ENCODE data around the gene CIRBP. TPM values are rescaled to one million over a fixed set of nuclear protein-coding genes. Genes with fewer than 3 reads are reported as not detected.

Gene CIRBP
- total RNA-seq, 1 donor from 2014 or later, result 184 TPM

- no peak overlapping the region for H2AFZ ChIP-seq (ENCODE audit: low read depth, low read length)
- no peak for FAIRE-seq
- H3K9me3 Mint-ChIP-seq (ENCODE audit: unreplicated experiment), result no peaks in the 10 kb centered on the region
These were observed 4.1 kb upstream of the CIRBP start for GRCh38 chr19:1264801-1265614.

GRCh38 chr19:1265615-1266128 lies 3.5 kb upstream of the CIRBP start:
- Histone ChIP-seq H3K27me3 (ENCODE audit: insufficient read depth, low read length) (no peaks in the 10 kb centered on the region), H3K27ac (ENCODE audit: low read depth, low read length) (peak overlapping the region; percentile 75), H4K20me1 (ENCODE audit: insufficient read depth, low read length) (peaks cover 16% of the 10 kb centered on the region), H2AFZ (ENCODE audit: low read depth, low read length) (no peak overlapping the region), H3K4me2 (ENCODE audit: low read length) (peak overlapping the region; percentile 93), H3K36me3 (ENCODE audit: insufficient read depth, low read length) (no peaks in the 10 kb centered on the region), H3K9ac (ENCODE audit: low read length) (peak overlapping the region; percentile 75), H3K4me3 (ENCODE audit: insufficient read depth, low read depth, low read length) (peak overlapping the region; percentile 53), H3K79me2 (ENCODE audit: insufficient read depth, low read length) (peaks cover 13% of the 10 kb centered on the region), H3K9me3 (ENCODE audit: insufficient read depth, low read depth, low read length) (no peaks in the 10 kb centered on the region), H3K4me1 (ENCODE audit: insufficient read depth, low read length) (peaks cover 67% of the 10 kb centered on the region)
- no peak for FAIRE-seq
- H3K9me3 Mint-ChIP-seq (ENCODE audit: unreplicated experiment), result no peaks in the 10 kb centered on the region
- H3K36me3 Mint-ChIP-seq (ENCODE audit: low read depth, unreplicated experiment), result peaks cover 1% of the 10 kb centered on the region
- peak; percentile 62 for DNase-seq (ENCODE audit: low read depth)
- TF ChIP-seq EZH2 (IDR thresholded peaks at IDR 0.05; ENCODE audit: insufficient read depth, low read length), result no peak
- TF ChIP-seq CTCF (IDR thresholded peaks at IDR 0.05; ENCODE audit: insufficient read depth, low read depth, low read length), result no peak
- H3K27ac Mint-ChIP-seq (ENCODE audit: unreplicated experiment), result peak overlapping the region; percentile 92
- peak overlapping the region; percentile 72 for H3K4me3 Mint-ChIP-seq (ENCODE audit: unreplicated experiment)
- no peaks in the 10 kb centered on the region for H3K27me3 Mint-ChIP-seq (ENCODE audit: low read depth, unreplicated experiment)
- peaks cover 28% of the 10 kb centered on the region for H3K4me1 Mint-ChIP-seq (ENCODE audit: low read depth, unreplicated experiment)

More at GRCh38 chr19:1264801-1265614, 4.1 kb upstream of the CIRBP start:
- peaks cover 11% of the 10 kb centered on the region for H4K20me1 ChIP-seq (ENCODE audit: insufficient read depth, low read length)
- peak; percentile 76 for DNase-seq (ENCODE audit: low read depth)
- H3K79me2 ChIP-seq (ENCODE audit: insufficient read depth, low read length), result peaks cover 6% of the 10 kb centered on the region
- H3K4me3 ChIP-seq (ENCODE audit: insufficient read depth, low read depth, low read length), result no peak overlapping the region
- Mint-ChIP-seq H3K27ac (ENCODE audit: unreplicated experiment) (peak overlapping the region; percentile 92), H3K4me1 (ENCODE audit: low read depth, unreplicated experiment) (peaks cover 27% of the 10 kb centered on the region), H3K36me3 (ENCODE audit: low read depth, unreplicated experiment) (peaks cover 1% of the 10 kb centered on the region), H3K4me3 (ENCODE audit: unreplicated experiment) (peak overlapping the region; percentile 45), H3K27me3 (ENCODE audit: low read depth, unreplicated experiment) (no peaks in the 10 kb centered on the region)
- H3K27ac ChIP-seq (ENCODE audit: low read depth, low read length), result peak overlapping the region; percentile 67
- peak overlapping the region; percentile 61 for H3K9ac ChIP-seq (ENCODE audit: low read length)
- peak overlapping the region; percentile 68 for H3K4me2 ChIP-seq (ENCODE audit: low read length)
- no peaks in the 10 kb centered on the region for H3K27me3 ChIP-seq (ENCODE audit: insufficient read depth, low read length)
- no peak for TF ChIP-seq EZH2 (IDR thresholded peaks at IDR 0.05; ENCODE audit: insufficient read depth, low read length)
- TF ChIP-seq CTCF (IDR thresholded peaks at IDR 0.05; ENCODE audit: insufficient read depth, low read depth, low read length), result no peak
- H3K36me3 ChIP-seq (ENCODE audit: insufficient read depth, low read length), result no peaks in the 10 kb centered on the region
- no peaks in the 10 kb centered on the region for H3K9me3 ChIP-seq (ENCODE audit: insufficient read depth, low read depth, low read length)
- peaks cover 66% of the 10 kb centered on the region for H3K4me1 ChIP-seq (ENCODE audit: insufficient read depth, low read length)

All from astrocyte (in vitro differentiated cells and primary cell).